ENCODE results near the gene RTP1.
A peak's percentile ranks its signal among the peaks of the same experiment; 100 is the strongest.

Gene RTP1

DNA sequence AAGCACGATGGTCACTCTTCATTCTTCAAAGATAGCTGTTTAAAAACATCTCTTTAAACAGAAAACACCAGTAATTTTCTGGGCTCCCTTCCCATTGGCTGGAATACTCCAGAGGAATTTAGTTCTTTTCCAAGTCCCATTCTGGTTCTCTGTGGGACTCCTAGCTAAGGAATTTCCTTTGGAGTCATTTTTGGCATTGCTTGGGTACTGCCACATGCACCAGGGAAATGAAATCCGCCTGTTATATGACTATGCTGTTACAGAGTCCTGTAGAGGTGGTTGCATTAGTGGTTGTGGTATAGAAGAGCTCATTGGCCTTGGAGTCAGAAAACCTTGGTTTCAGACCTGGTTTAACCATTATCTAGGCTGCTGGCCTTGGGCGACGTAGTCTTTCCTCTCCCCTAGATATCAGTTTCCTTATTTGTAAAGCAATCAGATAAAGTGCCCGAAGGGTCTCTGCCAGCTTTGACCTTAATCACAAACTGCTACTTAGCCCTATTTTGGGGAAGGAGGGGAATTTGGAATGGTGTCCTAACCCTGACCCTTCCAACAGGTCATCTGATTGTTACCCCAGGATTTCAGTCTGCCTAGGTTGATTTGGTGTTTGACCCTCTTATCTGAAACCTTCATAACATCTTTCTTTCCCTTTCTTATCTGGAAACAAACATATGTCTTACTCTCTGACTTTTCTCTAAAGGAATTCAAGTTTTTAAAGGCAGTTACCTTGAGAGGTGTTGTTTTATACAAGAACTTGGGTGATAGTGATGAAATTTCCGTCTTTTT lies 13.4 kb downstream of the RTP1 start:
- Mint-ChIP-seq H3K4me3 (peak overlapping the region in 1 of 3 experiments; percentile 7), H3K27me3 (ENCODE audit: low read depth) (peaks cover 8% of the 10 kb centered on the region), H3K27ac (peak overlapping the region in 1 of 3 experiments; percentile 50), H3K36me3 (ENCODE audit: low read depth) (no peaks in the 10 kb centered on the region), H3K9me3 (peaks cover 10% of the 10 kb centered on the region), H3K4me1 (peaks cover 24% of the 10 kb centered on the region)
- TF ChIP-seq, protein P1, sequence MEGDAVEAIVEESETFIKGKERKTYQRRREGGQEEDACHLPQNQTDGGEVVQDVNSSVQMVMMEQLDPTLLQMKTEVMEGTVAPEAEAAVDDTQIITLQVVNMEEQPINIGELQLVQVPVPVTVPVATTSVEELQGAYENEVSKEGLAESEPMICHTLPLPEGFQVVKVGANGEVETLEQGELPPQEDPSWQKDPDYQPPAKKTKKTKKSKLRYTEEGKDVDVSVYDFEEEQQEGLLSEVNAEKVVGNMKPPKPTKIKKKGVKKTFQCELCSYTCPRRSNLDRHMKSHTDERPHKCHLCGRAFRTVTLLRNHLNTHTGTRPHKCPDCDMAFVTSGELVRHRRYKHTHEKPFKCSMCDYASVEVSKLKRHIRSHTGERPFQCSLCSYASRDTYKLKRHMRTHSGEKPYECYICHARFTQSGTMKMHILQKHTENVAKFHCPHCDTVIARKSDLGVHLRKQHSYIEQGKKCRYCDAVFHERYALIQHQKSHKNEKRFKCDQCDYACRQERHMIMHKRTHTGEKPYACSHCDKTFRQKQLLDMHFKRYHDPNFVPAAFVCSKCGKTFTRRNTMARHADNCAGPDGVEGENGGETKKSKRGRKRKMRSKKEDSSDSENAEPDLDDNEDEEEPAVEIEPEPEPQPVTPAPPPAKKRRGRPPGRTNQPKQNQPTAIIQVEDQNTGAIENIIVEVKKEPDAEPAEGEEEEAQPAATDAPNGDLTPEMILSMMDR (IDR thresholded peaks at IDR 0.05; ENCODE audit: unreplicated experiment in 3 of 3), result no peak

DNA sequence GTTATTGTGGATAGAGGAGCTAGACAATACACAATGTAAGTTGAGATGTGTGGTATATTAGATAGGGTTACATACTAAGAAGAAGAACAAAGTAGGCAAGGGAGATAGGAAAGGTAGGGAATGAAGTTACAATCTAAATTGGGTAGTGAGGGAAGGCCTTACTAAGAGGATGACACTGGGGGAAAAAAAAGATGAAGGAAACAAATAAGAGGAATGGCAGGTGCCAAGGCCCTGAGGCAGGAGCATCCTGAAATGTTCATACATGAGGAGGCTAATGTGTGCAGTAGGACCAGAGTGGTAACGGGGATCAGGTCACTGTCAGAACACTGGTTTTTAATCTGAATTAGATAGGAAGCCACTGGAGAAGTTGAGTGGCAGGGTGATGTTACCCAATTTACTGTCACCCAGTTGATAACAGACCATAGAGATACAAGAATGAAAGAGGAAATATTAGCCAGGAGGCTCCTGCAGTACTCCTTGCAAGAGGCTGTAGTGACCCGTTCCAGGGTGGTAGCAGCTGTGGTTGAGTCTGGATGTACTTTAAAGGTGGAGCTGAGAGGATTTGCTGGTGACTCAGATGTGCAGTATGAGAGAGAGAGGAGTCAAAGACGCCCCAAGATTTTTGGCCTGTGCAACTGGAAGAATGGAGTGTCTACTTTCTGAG lies 14.4 kb downstream of the RTP1 start:
- Mint-ChIP-seq H3K9me3 (peaks cover 10% of the 10 kb centered on the region), H3K27me3 (ENCODE audit: low read depth) (peaks cover 8% of the 10 kb centered on the region), H3K4me3 (no peak overlapping the region), H3K27ac (no peak overlapping the region), H3K4me1 (peaks cover 24% of the 10 kb centered on the region), H3K36me3 (ENCODE audit: low read depth) (no peaks in the 10 kb centered on the region)
- TF ChIP-seq, protein P1 (IDR thresholded peaks at IDR 0.05; ENCODE audit: unreplicated experiment in 3 of 3), result no peak

DNA sequence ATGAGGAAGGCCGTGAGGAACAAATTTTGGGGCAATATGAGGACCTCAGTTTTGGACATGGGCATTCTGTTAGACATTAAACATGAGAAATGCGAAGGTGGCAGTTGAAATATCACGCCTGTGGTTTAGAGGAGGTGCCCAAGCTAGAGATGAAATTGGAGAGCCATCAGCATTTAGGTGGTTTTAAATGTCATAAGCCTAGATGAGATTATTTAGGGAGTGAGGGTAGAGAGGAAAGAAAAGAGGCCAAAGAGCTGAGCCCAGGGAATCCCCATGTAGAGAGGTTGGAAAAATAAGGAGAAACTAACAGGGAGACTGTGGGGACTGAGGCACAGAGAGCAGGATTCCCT lies 14.9 kb downstream of the RTP1 start:
- Mint-ChIP-seq H3K4me1 (peaks cover 24% of the 10 kb centered on the region), H3K9me3 (peaks cover 10% of the 10 kb centered on the region), H3K4me3 (no peak overlapping the region), H3K27me3 (ENCODE audit: low read depth) (peaks cover 8% of the 10 kb centered on the region), H3K27ac (peak overlapping the region in 1 of 3 experiments; percentile 50), H3K36me3 (ENCODE audit: low read depth) (no peaks in the 10 kb centered on the region)
- TF ChIP-seq, protein P1 (IDR thresholded peaks at IDR 0.05; ENCODE audit: unreplicated experiment in 3 of 3), result no peak

DNA sequence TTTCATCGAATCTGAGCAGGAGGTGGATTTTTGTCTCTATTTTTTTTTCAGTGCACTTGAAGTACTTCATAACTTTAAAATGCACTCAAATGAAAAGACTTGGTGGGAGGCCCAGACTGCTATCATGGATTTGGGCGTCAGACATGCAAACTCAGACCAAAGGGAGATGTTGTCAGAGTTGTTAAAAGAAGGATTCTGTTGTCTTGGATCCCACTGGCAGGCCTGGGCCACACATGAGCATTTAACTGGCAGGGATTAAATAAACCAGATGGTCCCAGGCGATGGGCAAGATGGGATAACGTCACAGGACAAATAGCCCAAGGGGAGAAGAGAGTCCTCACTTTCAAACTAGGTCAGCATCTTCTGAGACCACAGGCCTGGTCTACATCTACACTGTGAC lies 15.4 kb downstream of the RTP1 start:
- Mint-ChIP-seq H3K27ac (peak overlapping the region in 1 of 3 experiments; percentile 50), H3K27me3 (ENCODE audit: low read depth) (peaks cover 8% of the 10 kb centered on the region), H3K4me1 (peaks cover 21% of the 10 kb centered on the region), H3K36me3 (ENCODE audit: low read depth) (no peaks in the 10 kb centered on the region), H3K9me3 (peaks cover 8% of the 10 kb centered on the region), H3K4me3 (no peak overlapping the region)
- TF ChIP-seq, protein P1 (IDR thresholded peaks at IDR 0.05; ENCODE audit: unreplicated experiment in 3 of 3), result no peak

DNA sequence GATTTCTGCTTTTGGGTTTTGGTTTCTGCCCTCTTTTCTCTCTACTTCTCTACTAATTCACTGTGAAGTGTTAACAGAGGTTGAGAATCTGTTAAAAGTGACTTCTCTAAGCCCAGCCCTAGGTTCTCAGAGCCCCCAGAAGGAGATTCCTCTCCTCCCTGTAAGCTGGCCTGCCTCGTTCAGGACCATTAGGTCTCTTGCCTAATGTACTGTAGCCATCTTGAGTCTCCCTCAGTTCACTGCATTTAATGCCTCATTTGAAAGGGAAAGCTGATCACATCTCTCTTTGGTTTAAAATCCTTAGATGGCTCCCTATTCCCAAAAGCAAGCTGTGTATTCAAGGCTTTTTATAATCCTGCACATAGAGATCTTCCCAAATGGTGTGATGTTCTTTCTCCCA lies 16.3 kb downstream of the RTP1 start:
- Mint-ChIP-seq H3K27me3 (ENCODE audit: low read depth) (peaks cover 8% of the 10 kb centered on the region), H3K27ac (no peak overlapping the region), H3K36me3 (ENCODE audit: low read depth) (no peaks in the 10 kb centered on the region), H3K4me3 (no peak overlapping the region), H3K9me3 (peaks cover 4% of the 10 kb centered on the region), H3K4me1 (peaks cover 19% of the 10 kb centered on the region)
- TF ChIP-seq, protein P1 (IDR thresholded peaks at IDR 0.05; ENCODE audit: unreplicated experiment in 3 of 3), result no peak
